CD8-positive, alpha-beta memory T cell (primary cell): Measurements from ENCODE around the gene SLC27A2. TPM values are rescaled to one million over a fixed set of nuclear protein-coding genes. Genes with fewer than 3 reads are reported as not detected.
A peak's percentile ranks its signal among the peaks of the same experiment; 100 is the strongest.

Source experiments
- CTCF ChIA-PET: fragments of 350-600 bp; sonication (Branson Sonifier 250); formaldehyde crosslinking; loops from one replicate; lab custom pipeline; 2021; ENCODE audit warnings: antibody characterized with exemption; lab: Charles Lee
- POLR2A ChIA-PET: fragments of 350-600 bp; sonication (Branson Sonifier 250); formaldehyde crosslinking; loops from one replicate; lab custom pipeline; 2021; ENCODE audit warnings: antibody characterized with exemption; lab: Charles Lee
- DNase-seq, 5 donors: peaks; one replicate each; pipeline versions ENCODE4 v3.0.0 to v3.0.0-alpha.2; 2020 to 2022; ENCODE audit warnings: mixed read lengths in 1 of 5
- H3K27ac ChIP-seq: one replicate; pipeline ENCODE4 v1.7.0; 2013; ENCODE audit warnings: low read depth, mild to moderate bottlenecking, low read length, moderate library complexity
- H3K27me3 ChIP-seq: 2 replicates; pipeline ENCODE4 v1.7.0; 2013; ENCODE audit warnings: low read length, mild to moderate bottlenecking; ENCODE audit not compliant: insufficient read depth, poor library complexity, severe bottlenecking
- H3K36me3 ChIP-seq: 2 replicates; pipeline ENCODE4 v1.7.0; 2013; ENCODE audit warnings: mild to moderate bottlenecking, low read length, moderate library complexity; ENCODE audit not compliant: insufficient read depth
- H3K4me1 ChIP-seq: 2 replicates; pipeline ENCODE4 v1.7.0; 2013; ENCODE audit warnings: mild to moderate bottlenecking, low read length, moderate library complexity; ENCODE audit not compliant: insufficient read depth
- H3K4me3 ChIP-seq: 2 replicates; pipeline ENCODE4 v1.7.0; 2013; ENCODE audit warnings: mild to moderate bottlenecking, low read length
- H3K9me3 ChIP-seq: 2 replicates; pipeline ENCODE4 v1.7.0; 2013; ENCODE audit warnings: mild to moderate bottlenecking, low read length
- H3K27ac Mint-ChIP-seq, 8 donors: one replicate each; pipeline ENCODE4 v1.8.0; 2020 to 2021; ENCODE audit warnings: mixed read lengths in 8 of 8, mild to moderate bottlenecking in 6 of 8, inconsistent platforms in 3 of 8, moderate library complexity in 3 of 8
- H3K27me3 Mint-ChIP-seq, 2 donors: one replicate each; pipeline ENCODE4 v1.8.0; 2020 to 2021; ENCODE audit warnings: mixed read lengths in 2 of 2, mild to moderate bottlenecking in 1 of 2, moderate library complexity in 1 of 2
- H3K36me3 Mint-ChIP-seq, 3 donors: one replicate each; pipeline ENCODE4 v1.8.0; 2020 to 2021; ENCODE audit warnings: mixed read lengths in 3 of 3, inconsistent platforms in 1 of 3, mild to moderate bottlenecking in 1 of 3
- H3K4me1 Mint-ChIP-seq, 3 donors: one replicate each; pipeline ENCODE4 v1.8.0; 2020 to 2021; ENCODE audit warnings: mixed read lengths in 3 of 3, inconsistent platforms in 1 of 3, mild to moderate bottlenecking in 1 of 3
- H3K4me3 Mint-ChIP-seq, 7 donors: one replicate each; pipeline ENCODE4 v1.8.0; 2020 to 2021; ENCODE audit warnings: mixed read lengths in 7 of 7, mild to moderate bottlenecking in 6 of 7, moderate library complexity in 4 of 7, inconsistent platforms in 2 of 7
- H3K9me3 Mint-ChIP-seq, 5 donors: one replicate each; pipeline ENCODE4 v1.8.0; 2020 to 2022; ENCODE audit warnings: mixed read lengths in 5 of 5, mild to moderate bottlenecking in 3 of 5, moderate library complexity in 2 of 5, inconsistent platforms in 1 of 5
- polyA plus RNA-seq: library from polyadenylated mRNA; unstranded; fragments of 300-500 nt; fragmentation: Illumina TruSeq; gene quantifications from one replicate; pipeline ENCODE4 v1.2.3, GENCODE V29; 2021
- total RNA-seq, 2 experiments: library from RNA; stranded (reverse); gene quantifications; one replicate each; pipeline ENCODE4 v1.2.3, GENCODE V29; 2021

Gene SLC27A2
- total and polyA plus RNA-seq, 3 experiments from 2014 or later, result 3.0 to 18.6 (median 16.6) TPM

- no peaks in the 10 kb centered on the region for H3K36me3 ChIP-seq
- H3K9me3 ChIP-seq, result no peaks in the 10 kb centered on the region
- ChIA-PET CTCF (no interaction called here), POLR2A (no interaction called here)
- Mint-ChIP-seq H3K4me3 (no peak overlapping the region), H3K27me3 (no peaks in the 10 kb centered on the region), H3K4me1 (no peaks in the 10 kb centered on the region), H3K36me3 (peaks cover 0 to 6% (median 0%) of the 10 kb centered on the region in 3 donors), H3K9me3 (no peaks in the 10 kb centered on the region), H3K27ac (no peak overlapping the region)
- no peak for DNase-seq
- H3K27ac ChIP-seq, result no peak overlapping the region
- H3K4me3 ChIP-seq, result no peak overlapping the region
- no peaks in the 10 kb centered on the region for H3K4me1 ChIP-seq
- no peaks in the 10 kb centered on the region for H3K27me3 ChIP-seq
Observed at GRCh38 chr15:50225057-50225456, 43.1 kb downstream of the SLC27A2 start.

GRCh38 chr15:50225938-50226337, 43.9 kb downstream of the SLC27A2 start:
- H3K9me3 ChIP-seq, result no peaks in the 10 kb centered on the region
- CTCF ChIA-PET, result no interaction called here
- H3K4me3 ChIP-seq, result no peak overlapping the region
- H3K27ac ChIP-seq, result no peak overlapping the region
- H3K27me3 ChIP-seq, result no peaks in the 10 kb centered on the region
- H3K4me1 ChIP-seq, result no peaks in the 10 kb centered on the region
- Mint-ChIP-seq H3K4me1 (no peaks in the 10 kb centered on the region), H3K27me3 (no peaks in the 10 kb centered on the region), H3K9me3 (no peaks in the 10 kb centered on the region), H3K4me3 (no peak overlapping the region), H3K36me3 (peaks cover 0 to 6% (median 0%) of the 10 kb centered on the region in 3 donors), H3K27ac (no peak overlapping the region)
- POLR2A ChIA-PET, result no interaction called here
- H3K36me3 ChIP-seq, result no peaks in the 10 kb centered on the region
- no peak for DNase-seq

- no peaks in the 10 kb centered on the region for H3K27me3 Mint-ChIP-seq
- H3K36me3 Mint-ChIP-seq, result peaks cover 0 to 6% (median 0%) of the 10 kb centered on the region in 3 donors
- Histone ChIP-seq H3K36me3 (no peaks in the 10 kb centered on the region), H3K4me3 (no peak overlapping the region), H3K4me1 (no peaks in the 10 kb centered on the region), H3K27ac (no peak overlapping the region), H3K9me3 (no peaks in the 10 kb centered on the region), H3K27me3 (no peaks in the 10 kb centered on the region)
- no peaks in the 10 kb centered on the region for H3K4me1 Mint-ChIP-seq
- DNase-seq, result no peak
- H3K27ac Mint-ChIP-seq, result no peak overlapping the region
- ChIA-PET POLR2A (no interaction called here), CTCF (no interaction called here)
- no peaks in the 10 kb centered on the region for H3K9me3 Mint-ChIP-seq
- H3K4me3 Mint-ChIP-seq, result no peak overlapping the region
Observed at GRCh38 chr15:50227076-50227475, 45.1 kb downstream of the SLC27A2 start.

DNA sequence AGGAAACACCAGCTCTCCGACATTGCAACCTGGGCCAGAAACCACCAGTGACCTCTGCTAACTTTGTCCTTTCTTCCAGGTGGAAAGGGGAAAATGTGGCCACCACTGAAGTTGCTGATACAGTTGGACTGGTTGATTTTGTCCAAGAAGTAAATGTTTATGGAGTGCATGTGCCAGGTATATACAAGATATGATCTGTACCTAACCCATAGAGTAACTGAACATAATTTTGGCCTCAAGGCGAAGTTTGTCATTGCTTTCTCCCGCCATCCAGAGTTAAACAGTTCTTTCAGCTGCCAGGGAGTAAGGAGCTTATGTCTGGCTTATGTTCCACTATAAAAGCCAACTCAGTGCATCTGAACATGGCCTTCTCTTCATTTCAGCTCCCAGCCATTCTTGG, 46.9 kb downstream of the SLC27A2 start:
- H3K27ac Mint-ChIP-seq, result no peak overlapping the region
- H3K4me3 Mint-ChIP-seq, result no peak overlapping the region
- no peak for DNase-seq
- H3K36me3 Mint-ChIP-seq, result peaks cover 0 to 2% (median 0%) of the 10 kb centered on the region in 3 donors
- Histone ChIP-seq H3K27ac (no peak overlapping the region), H3K4me1 (no peaks in the 10 kb centered on the region), H3K27me3 (no peaks in the 10 kb centered on the region), H3K4me3 (no peak overlapping the region), H3K36me3 (no peaks in the 10 kb centered on the region), H3K9me3 (no peaks in the 10 kb centered on the region)
- CTCF ChIA-PET, result interaction anchor here (0.9 kb wide), 1 partner anchor 9 kb away, joined by 5 read pairs; no protein-coding TSS in a partner anchor
- no peaks in the 10 kb centered on the region for H3K9me3 Mint-ChIP-seq
- H3K4me1 Mint-ChIP-seq, result no peaks in the 10 kb centered on the region
- no peaks in the 10 kb centered on the region for H3K27me3 Mint-ChIP-seq
- POLR2A ChIA-PET, result no interaction called here

DNA sequence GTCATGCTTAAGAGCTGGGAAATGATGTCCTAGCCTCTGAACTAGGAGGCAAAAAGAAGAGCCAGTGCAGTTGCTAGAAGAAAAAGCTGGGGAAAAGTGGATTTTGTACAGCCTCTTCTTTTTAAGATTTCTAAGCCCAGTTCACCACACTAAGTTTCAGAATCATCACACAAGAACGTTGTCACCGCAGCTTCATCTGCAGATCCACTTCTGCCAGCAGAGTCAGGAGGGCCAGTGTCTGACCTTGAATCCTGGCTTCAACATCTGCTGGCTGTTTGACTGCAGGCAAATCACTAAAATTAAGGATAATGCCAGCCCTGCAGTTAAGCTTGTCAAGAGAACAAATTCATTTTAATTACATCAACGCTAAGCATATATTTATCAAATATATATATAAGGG, 47.3 kb downstream of the SLC27A2 start:
- peaks cover 0 to 3% (median 0%) of the 10 kb centered on the region in 3 donors for H3K36me3 Mint-ChIP-seq
- H3K4me1 Mint-ChIP-seq, result no peaks in the 10 kb centered on the region
- no peak overlapping the region for H3K4me3 ChIP-seq
- no peaks in the 10 kb centered on the region for H3K27me3 ChIP-seq
- H3K4me1 ChIP-seq, result no peaks in the 10 kb centered on the region
- H3K4me3 Mint-ChIP-seq, result no peak overlapping the region
- no peaks in the 10 kb centered on the region for H3K9me3 ChIP-seq
- no peaks in the 10 kb centered on the region for H3K36me3 ChIP-seq
- H3K27ac ChIP-seq, result no peak overlapping the region
- CTCF ChIA-PET, result interaction anchor here (0.9 kb wide), 1 partner anchor 9 kb away, joined by 5 read pairs; no protein-coding TSS in a partner anchor
- H3K27me3 Mint-ChIP-seq, result no peaks in the 10 kb centered on the region
- DNase-seq, result no peak
- no peaks in the 10 kb centered on the region for H3K9me3 Mint-ChIP-seq
- POLR2A ChIA-PET, result no interaction called here
- no peak overlapping the region for H3K27ac Mint-ChIP-seq

- H3K4me3 ChIP-seq, result no peak overlapping the region
- Mint-ChIP-seq H3K27me3 (no peaks in the 10 kb centered on the region), H3K9me3 (no peaks in the 10 kb centered on the region), H3K36me3 (peaks cover 0 to 3% (median 0%) of the 10 kb centered on the region in 3 donors), H3K27ac (no peak overlapping the region), H3K4me1 (no peaks in the 10 kb centered on the region), H3K4me3 (no peak overlapping the region)
- ChIA-PET CTCF (no interaction called here), POLR2A (no interaction called here)
- no peaks in the 10 kb centered on the region for H3K9me3 ChIP-seq
- no peaks in the 10 kb centered on the region for H3K27me3 ChIP-seq
- no peaks in the 10 kb centered on the region for H3K4me1 ChIP-seq
- no peak overlapping the region for H3K27ac ChIP-seq
- no peak for DNase-seq
- H3K36me3 ChIP-seq, result no peaks in the 10 kb centered on the region
Observed at GRCh38 chr15:50231761-50232160, 49.8 kb downstream of the SLC27A2 start.

DNA sequence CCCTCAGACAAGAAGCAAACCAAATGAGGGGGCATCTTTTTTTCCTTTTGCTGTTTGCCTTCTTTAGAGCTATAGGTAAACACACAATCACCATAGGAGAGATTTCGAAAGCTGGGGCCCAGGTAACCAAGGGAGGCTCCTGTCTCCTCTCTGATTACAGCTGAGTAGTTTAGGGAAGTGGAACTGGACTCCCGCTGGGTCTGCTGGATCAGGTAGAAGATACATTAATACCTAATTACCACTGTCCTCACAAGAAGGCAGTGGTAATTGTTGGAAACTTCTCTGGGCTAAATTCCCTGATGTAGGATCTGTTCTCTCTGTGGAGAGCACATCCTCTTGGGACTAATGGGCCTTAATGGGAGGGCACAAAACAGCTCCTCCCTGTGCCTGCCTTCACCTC, 50.8 kb downstream of the SLC27A2 start:
- Mint-ChIP-seq H3K4me3 (no peak overlapping the region), H3K4me1 (no peaks in the 10 kb centered on the region), H3K36me3 (peaks cover 0 to 3% (median 0%) of the 10 kb centered on the region in 3 donors), H3K27me3 (no peaks in the 10 kb centered on the region), H3K27ac (peak overlapping the region in 2 of 8 donors; percentile 49 to 77), H3K9me3 (no peaks in the 10 kb centered on the region)
- no peaks in the 10 kb centered on the region for H3K4me1 ChIP-seq
- DNase-seq, result no peak
- H3K9me3 ChIP-seq, result no peaks in the 10 kb centered on the region
- ChIA-PET CTCF (no interaction called here), POLR2A (no interaction called here)
- no peak overlapping the region for H3K27ac ChIP-seq
- H3K4me3 ChIP-seq, result no peak overlapping the region
- H3K27me3 ChIP-seq, result no peaks in the 10 kb centered on the region
- H3K36me3 ChIP-seq, result no peaks in the 10 kb centered on the region

DNA sequence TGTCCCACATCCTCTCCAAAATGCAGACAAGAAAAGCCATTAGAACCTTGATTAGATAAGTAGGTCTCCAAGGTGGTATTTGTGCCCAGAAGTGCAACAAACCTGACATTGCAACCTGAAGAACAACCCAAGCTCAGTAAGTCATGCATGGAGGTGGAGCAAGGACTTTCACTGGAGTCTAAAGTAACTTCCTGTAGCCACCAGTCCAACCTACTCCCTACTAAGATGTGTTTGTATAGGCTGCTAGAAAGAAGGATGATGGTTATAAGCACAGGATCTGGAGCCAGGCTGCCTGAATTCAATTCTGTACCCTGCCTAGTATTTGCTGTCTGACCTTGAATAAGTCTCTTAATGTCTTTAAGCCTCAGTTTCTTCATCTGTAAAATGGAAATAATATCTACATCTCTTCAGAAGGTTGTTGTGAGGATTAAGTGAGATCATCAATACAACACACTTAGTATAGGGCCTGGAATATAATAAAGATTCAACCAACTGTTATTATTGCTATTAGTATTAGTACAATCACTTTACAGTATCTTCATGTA, 51.3 kb downstream of the SLC27A2 start:
- ChIA-PET CTCF (no interaction called here), POLR2A (no interaction called here)
- Mint-ChIP-seq H3K36me3 (peaks cover 0 to 3% (median 0%) of the 10 kb centered on the region in 3 donors), H3K4me3 (no peak overlapping the region), H3K27me3 (no peaks in the 10 kb centered on the region), H3K27ac (peak overlapping the region in 3 of 8 donors; percentile 35 to 49 (median 37)), H3K4me1 (no peaks in the 10 kb centered on the region), H3K9me3 (no peaks in the 10 kb centered on the region)
- Histone ChIP-seq H3K27ac (no peak overlapping the region), H3K4me3 (no peak overlapping the region), H3K4me1 (no peaks in the 10 kb centered on the region), H3K36me3 (no peaks in the 10 kb centered on the region), H3K27me3 (no peaks in the 10 kb centered on the region), H3K9me3 (no peaks in the 10 kb centered on the region)
- no peak for DNase-seq
